Spleen (tissue), 11 donors: ENCODE data around the gene CABP2. TPM values are rescaled to one million over a fixed set of nuclear protein-coding genes. Genes with fewer than 3 reads are reported as not detected.

Source experiments
- DNase-seq: peaks from one replicate; pipeline ENCODE4 v3.0.0-alpha.2; 2020
- H3K27ac ChIP-seq, 8 donors: fragments of 200-600 bp; sonication (generic) in 7 of 8; 1 replicate in 4 of 8; 2 replicates in 4 of 8; pipeline versions ENCODE4 v1.5.0 to v1.8.0; 2016 to 2021; ENCODE audit warnings: inconsistent platforms in 4 of 8, mild to moderate bottlenecking in 4 of 8, moderate library complexity in 1 of 8
- H3K27me3 ChIP-seq, 7 donors: fragments of 200-600 bp; sonication (generic) in 6 of 7; replicated peaks in 1 of 7; 1 replicate in 4 of 7; 2 replicates in 3 of 7; pipeline versions ENCODE4 v1.5.0 to v1.8.0; 2016 to 2021; ENCODE audit warnings: inconsistent platforms in 3 of 7, mild to moderate bottlenecking in 1 of 7
- H3K36me3 ChIP-seq, 6 donors: fragments of 200-600 bp; sonication (generic) in 5 of 6; 1 replicate in 4 of 6; 2 replicates in 2 of 6; pipeline versions ENCODE4 v1.5.0 to v1.8.0; 2016 to 2021; ENCODE audit warnings: inconsistent platforms in 2 of 6
- H3K4me1 ChIP-seq, 6 donors: fragments of 200-600 bp; sonication (generic) in 5 of 6; 1 replicate in 3 of 6; 2 replicates in 3 of 6; pipeline versions ENCODE4 v1.5.0 to v1.8.0; 2016 to 2021; ENCODE audit warnings: inconsistent platforms in 3 of 6
- H3K4me3 ChIP-seq, 8 donors: fragments of 200-600 bp; sonication (generic) in 7 of 8; 1 replicate in 4 of 8; 2 replicates in 4 of 8; pipeline versions ENCODE4 v1.5.0 to v1.8.0; 2016 to 2021; ENCODE audit warnings: inconsistent platforms in 4 of 8, mild to moderate bottlenecking in 4 of 8, moderate library complexity in 2 of 8
- H3K9me3 ChIP-seq, 8 donors: fragments of 200-600 bp; sonication (generic) in 7 of 8; 1 replicate in 4 of 8; 2 replicates in 4 of 8; pipeline versions ENCODE4 v1.5.0 to v1.8.0; 2016 to 2021; ENCODE audit warnings: inconsistent platforms in 4 of 8
- CTCF ChIP-seq, 11 experiments: fragments of 200-600 bp in 7 of 11; fragments of 450-650 bp in 4 of 11; sonication (generic) in 4 of 11; IDR thresholded peaks in 8 of 11; conservative IDR thresholded peaks in 3 of 11; 1 replicate in 7 of 11; 2 replicates in 4 of 11; pipeline versions ENCODE4 v1.4.0 to v1.8.0; 2016 to 2021; ENCODE audit warnings: antibody characterized with exemption in 11 of 11, inconsistent platforms in 4 of 11, mild to moderate bottlenecking in 1 of 11
- POLR2A ChIP-seq, 3 donors: fragments of 450-650 bp; IDR thresholded peaks; one replicate each; pipeline ENCODE4 v1.5.1; 2017; ENCODE audit warnings: antibody characterized with exemption in 3 of 3, mild to moderate bottlenecking in 1 of 3
- POLR2AphosphoS5 ChIP-seq, 3 donors: sonication (generic); formaldehyde crosslinking; IDR thresholded peaks; one replicate each; pipeline ENCODE4 v1.5.1; 2017; ENCODE audit warnings: antibody characterized with exemption in 3 of 3
- WGBS, 5 donors: extraction: QIAGEN DNeasy Blood & Tissue Kit in 3 of 5; methylation state at CpG; one replicate each; pipeline versions ENCODE4 v1.1.5 to v1.1.7; 2013 to 2018; 5-methylcytosine and 5-hydroxymethylcytosine counted together
- intact Hi-C: fragments of 100-400 bp; cut with DNase I; formaldehyde crosslinking; loops from one replicate; pipeline ENCODE4 v1.15.0; 2023; ENCODE audit warnings: low total_unique reads
- polyA plus RNA-seq, 3 donors: library from polyadenylated mRNA; stranded (reverse); fragments of 200-250 nt; gene quantifications; one replicate each; pipeline ENCODE4 v1.2.1, GENCODE V29; 2013
- total RNA-seq, 7 donors: library from RNA; depleted of rRNA in 3 of 7; stranded (reverse); fragments of >200 nt in 3 of 7; fragmentation: NEBNext Ultra II Directional in 4 of 7; extraction: Animal tissue kit (Norgen Biotek cat#: 25700) in 4 of 7; gene quantifications; one replicate each; pipeline versions ENCODE4 v1.1.0 to v1.2.1, GENCODE V29; 2016 to 2021
- donor health status: healthy with polysubstance abuse.
- donor health status: DM: no; HTN: no; CAD: no; lungs with moderate emphysema.
- donor health status: DM: no; HTN: no; CAD: no.
- donor health status: Bipolar disorder and iron deficiency.
- donor health status: healthy.
- donor health status: DM: no; HTN: no; CAD: no.
- donor health status: DM: yes; HTN: yes; CAD: no.

Gene CABP2
- total and polyA plus RNA-seq, 10 donors, result not detected

GRCh38 chr11:67539550-67539949 is 16.3 kb upstream of the CABP2 start:
- H3K4me1 ChIP-seq, result peaks cover 0 to 5% (median 2%) of the 10 kb centered on the region in 6 donors
- H3K27ac ChIP-seq, result no peak overlapping the region
- peaks cover 0 to 14% (median 9%) of the 10 kb centered on the region in 8 donors for H3K9me3 ChIP-seq
- H3K27me3 ChIP-seq, result peaks cover 0 to 6% (median 0%) of the 10 kb centered on the region in 7 donors
- no peak for DNase-seq
- no peaks in the 10 kb centered on the region for H3K36me3 ChIP-seq
- intact Hi-C loops, result no loop called here
- 61 to 92% (median 83%) methylated on average over 4 of the region's 4 CpGs for WGBS, 5 donors
- no peak overlapping the region for H3K4me3 ChIP-seq
- TF ChIP-seq POLR2AphosphoS5 (IDR thresholded peaks at IDR 0.05) (no peak), POLR2A (IDR thresholded peaks at IDR 0.05) (no peak), CTCF (IDR thresholded peaks at IDR 0.05 in 8 of 11, conservative IDR thresholded peaks at IDR 0.05 in 3 of 11) (no peak)

DNA sequence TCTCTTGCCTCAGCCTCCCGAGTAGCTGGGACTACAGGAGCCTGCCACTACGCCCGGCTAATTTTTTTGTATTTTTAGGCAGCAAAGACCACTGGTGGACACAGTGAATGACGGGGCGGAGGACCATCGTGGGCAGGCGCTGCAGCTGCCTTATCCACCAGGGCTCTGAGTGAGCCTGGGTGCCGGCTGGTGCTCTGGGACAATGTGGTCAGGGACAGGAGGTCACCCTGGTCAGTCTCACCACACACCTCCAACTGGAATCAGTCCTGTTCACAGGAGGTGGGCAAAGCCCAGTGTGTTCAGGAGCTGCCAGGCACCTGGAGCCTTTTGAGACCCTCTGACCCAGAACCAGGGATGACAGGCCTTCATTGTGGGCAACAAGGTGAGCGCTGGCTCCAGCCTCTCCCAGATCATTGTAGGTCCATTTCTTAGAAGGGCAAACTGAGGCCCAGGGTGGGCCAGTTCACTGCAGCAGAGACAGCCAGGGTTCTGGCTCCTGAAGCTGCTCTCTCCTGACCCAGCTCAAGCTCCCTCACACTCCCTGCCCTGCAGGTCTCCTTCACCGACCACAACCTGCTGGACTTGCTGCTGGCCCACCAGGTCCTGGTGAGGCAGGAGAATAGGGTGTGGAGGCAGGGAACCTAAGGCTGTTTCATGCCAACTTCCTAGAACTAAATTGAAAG is 15.7 kb upstream of the CABP2 start:
- H3K9me3 ChIP-seq, result peaks cover 0 to 19% (median 15%) of the 10 kb centered on the region in 8 donors
- no peak for DNase-seq
- WGBS, 5 donors, result 89 to 96% (median 89%) methylated on average over 9 to 10 of the region's 10 CpGs
- TF ChIP-seq POLR2AphosphoS5 (IDR thresholded peaks at IDR 0.05) (no peak), CTCF (IDR thresholded peaks at IDR 0.05 in 8 of 11, conservative IDR thresholded peaks at IDR 0.05 in 3 of 11) (no peak), POLR2A (IDR thresholded peaks at IDR 0.05) (no peak)
- H3K4me1 ChIP-seq, result no peaks in the 10 kb centered on the region
- intact Hi-C loops, result no loop called here
- no peaks in the 10 kb centered on the region for H3K36me3 ChIP-seq
- H3K27me3 ChIP-seq, result peaks cover 0 to 6% (median 0%) of the 10 kb centered on the region in 7 donors
- no peak overlapping the region for H3K4me3 ChIP-seq
- H3K27ac ChIP-seq, result no peak overlapping the region

DNA sequence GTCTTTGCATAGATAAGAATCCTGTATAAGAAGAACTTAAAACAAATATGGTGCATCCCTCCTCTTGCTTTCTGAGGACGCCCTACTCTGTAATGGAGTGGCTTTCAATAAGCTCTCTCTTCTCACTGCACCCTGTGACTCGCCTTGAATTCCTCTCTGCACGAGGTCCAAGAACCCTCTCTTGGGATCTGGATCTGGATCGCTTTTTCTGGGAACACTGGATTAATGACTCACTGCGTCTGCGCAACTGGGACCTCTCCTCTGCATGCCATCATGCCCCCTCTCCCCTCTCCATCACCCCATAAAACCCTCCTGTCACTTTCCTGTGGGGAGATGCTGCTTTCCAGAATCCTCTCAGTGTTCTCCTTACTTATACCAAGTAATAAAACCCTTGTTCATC is 15.1 kb upstream of the CABP2 start:
- Histone ChIP-seq H3K27ac (no peak overlapping the region), H3K36me3 (no peaks in the 10 kb centered on the region), H3K27me3 (peaks cover 0 to 6% (median 0%) of the 10 kb centered on the region in 7 donors), H3K4me3 (no peak overlapping the region), H3K4me1 (no peaks in the 10 kb centered on the region), H3K9me3 (peaks cover 0 to 26% (median 21%) of the 10 kb centered on the region in 8 donors)
- no peak for DNase-seq
- WGBS, 5 donors, result 63 to 88% (median 86%) methylated on average over 6 of the region's 6 CpGs
- intact Hi-C loops, result no loop called here
- no peak for TF ChIP-seq POLR2A (IDR thresholded peaks at IDR 0.05)

DNA sequence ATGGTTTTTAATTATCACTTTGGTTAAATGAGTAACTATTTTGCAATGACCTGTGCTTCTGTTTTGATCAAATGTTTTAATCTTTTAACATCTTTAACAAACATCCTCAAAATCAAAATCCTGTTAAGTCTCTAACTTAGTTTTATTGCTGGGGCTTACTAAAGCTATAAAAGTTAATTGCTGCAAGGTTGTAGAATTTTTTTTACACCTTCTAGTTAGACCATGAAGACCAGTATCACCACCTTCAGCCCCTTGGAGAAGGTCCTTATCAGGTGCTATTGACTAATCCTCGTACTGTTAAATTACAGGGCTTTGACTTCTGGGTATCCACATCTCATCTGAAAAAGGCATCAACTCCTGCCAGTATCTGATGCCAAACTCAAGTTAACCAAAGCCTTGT is 12.3 kb upstream of the CABP2 start:
- intact Hi-C loops, result no loop called here
- no peak overlapping the region for H3K4me3 ChIP-seq
- H3K4me1 ChIP-seq, result no peaks in the 10 kb centered on the region
- DNase-seq, result no peak
- H3K27me3 ChIP-seq, result peaks cover 0 to 6% (median 0%) of the 10 kb centered on the region in 7 donors
- H3K36me3 ChIP-seq, result no peaks in the 10 kb centered on the region
- 75 to 100% (median 89%) methylated on average over 1 of the region's 1 CpG for WGBS, 5 donors
- H3K27ac ChIP-seq, result no peak overlapping the region
- TF ChIP-seq POLR2A (IDR thresholded peaks at IDR 0.05) (no peak), POLR2AphosphoS5 (IDR thresholded peaks at IDR 0.05) (no peak), CTCF (IDR thresholded peaks at IDR 0.05 in 8 of 11, conservative IDR thresholded peaks at IDR 0.05 in 3 of 11) (no peak)
- H3K9me3 ChIP-seq, result peaks cover 0 to 35% (median 27%) of the 10 kb centered on the region in 8 donors
